ENCODE data around the gene ANXA3.

The ANXA3 gene

GRCh38 chr4:78613522-78614321 lies 62.2 kb downstream of the ANXA3 start:
- DNase-seq, result no peak

GRCh38 chr4:78616046-78616498 lies 64.5 kb downstream of the ANXA3 start:
- DNase-seq, result no peak

GRCh38 chr4:78618436-78618835 lies 66.9 kb downstream of the ANXA3 start:
- no peak for DNase-seq

- no peak for DNase-seq
Measured at GRCh38 chr4:78621395-78621794, 69.8 kb downstream of the ANXA3 start.

GRCh38 chr4:78622253-78622979 lies 70.8 kb downstream of the ANXA3 start:
- no peak for DNase-seq

DNA sequence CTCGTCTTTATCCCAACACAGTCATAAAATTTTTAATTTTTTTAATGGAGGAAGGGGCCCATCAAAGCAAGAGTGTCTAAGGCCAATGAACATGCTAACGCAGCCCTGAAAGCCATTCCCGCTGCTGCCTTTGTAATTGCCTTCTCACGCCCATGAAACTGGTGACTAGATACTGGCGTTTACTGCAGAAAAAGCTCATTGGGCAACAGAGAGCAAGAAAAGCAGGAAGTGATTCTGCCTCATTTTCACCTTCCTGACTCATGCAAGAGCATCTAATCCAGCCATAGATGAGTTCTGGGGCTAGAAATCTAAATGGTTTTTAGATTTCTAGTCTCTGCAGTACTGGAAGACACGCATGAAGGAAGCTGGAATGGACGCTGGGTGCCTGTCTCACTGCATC lies 72.5 kb downstream of the ANXA3 start:
- no peak for DNase-seq

- no peak for DNase-seq
Measured at GRCh38 chr4:78625073-78625472, 73.5 kb downstream of the ANXA3 start.

GRCh38 chr4:78627046-78627965 lies 75.7 kb downstream of the ANXA3 start:
- no peak for DNase-seq

DNA sequence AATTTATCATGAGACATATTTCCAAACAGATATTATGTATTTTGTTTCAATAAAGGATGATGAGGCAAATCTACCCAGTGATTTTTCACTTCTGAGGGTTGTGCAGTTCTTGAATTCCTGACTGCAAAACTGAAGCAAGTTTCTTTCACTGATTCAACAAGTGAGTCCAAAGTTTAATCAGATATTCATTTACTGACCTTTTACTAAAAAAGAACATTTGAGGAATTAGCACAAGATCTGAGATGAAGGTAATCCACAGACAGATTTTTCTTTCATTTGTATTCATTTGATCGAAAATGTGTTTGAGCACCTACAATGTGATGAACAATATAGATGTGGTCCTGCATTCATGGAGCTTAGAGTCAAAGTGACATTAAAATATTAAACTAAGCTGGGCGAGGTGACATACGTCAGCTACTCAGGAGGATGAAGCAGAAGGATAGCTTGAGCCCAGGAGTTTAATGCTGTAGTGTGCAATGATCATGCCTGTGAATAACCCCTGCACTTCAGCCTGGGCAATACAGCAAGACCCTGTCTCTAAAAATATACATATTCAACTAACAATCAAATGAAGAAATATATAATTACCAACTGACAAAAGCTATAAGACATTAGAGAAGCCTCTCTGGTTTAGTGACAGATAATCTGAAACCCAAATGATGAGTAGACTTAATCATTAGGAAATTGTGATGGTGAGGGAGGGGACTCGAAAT lies 76.6 kb downstream of the ANXA3 start:
- DNase-seq, result no peak

GRCh38 chr4:78629991-78630541 lies 78.5 kb downstream of the ANXA3 start:
- DNase-seq, result no peak

DNA sequence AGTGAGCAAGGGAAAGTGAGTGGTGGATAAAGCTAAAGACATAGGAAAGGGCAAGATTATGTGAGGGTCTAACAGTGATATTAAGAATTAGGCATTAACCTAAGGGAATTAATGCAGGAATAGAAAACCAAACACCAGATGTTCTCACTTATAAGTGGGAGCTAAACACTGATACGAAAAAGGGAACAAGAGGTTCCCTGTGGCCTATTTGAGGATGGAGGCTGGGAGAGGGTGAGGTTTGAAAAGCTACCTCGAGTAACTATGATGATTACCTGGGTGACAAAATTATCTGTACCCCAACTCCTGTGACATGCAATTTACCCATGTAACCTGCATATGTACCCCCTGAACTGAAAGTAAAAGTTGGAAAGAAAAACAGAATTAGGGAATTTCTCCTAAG lies 79.0 kb downstream of the ANXA3 start:
- no peak for DNase-seq

DNA sequence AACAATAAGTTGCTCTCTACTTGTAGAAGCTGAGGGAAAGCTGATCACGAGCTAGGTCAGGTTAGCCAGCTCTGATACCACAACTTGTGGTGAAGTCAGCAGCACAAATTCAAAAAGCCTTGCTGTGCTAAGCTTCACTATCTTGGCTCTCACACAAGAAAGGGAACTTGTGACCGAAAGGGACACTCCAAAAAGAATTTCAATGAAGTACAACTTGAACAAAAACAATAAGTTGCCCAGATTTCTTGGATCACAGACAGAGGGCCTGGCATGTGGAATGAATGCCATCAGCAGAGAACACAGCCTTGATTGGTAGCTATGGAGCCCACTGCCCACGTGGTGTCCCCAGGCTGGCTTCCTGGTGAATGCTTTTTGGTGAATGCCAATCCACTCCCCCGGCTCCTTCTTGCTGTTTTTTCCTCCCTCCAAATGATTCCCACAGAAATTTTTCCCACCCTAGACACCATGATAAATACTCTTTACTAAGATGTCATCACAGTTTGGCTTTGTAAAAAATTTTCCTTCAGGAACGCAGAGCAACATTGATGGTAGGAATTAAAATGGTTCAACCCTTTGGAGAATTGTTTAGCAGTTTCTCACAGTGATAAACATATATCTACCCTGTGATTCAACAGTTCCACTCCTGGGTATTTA lies 82.6 kb downstream of the ANXA3 start:
- DNase-seq, result no peak

GRCh38 chr4:78638337-78639172 lies 87.0 kb downstream of the ANXA3 start:
- DNase-seq, result no peak

DNA sequence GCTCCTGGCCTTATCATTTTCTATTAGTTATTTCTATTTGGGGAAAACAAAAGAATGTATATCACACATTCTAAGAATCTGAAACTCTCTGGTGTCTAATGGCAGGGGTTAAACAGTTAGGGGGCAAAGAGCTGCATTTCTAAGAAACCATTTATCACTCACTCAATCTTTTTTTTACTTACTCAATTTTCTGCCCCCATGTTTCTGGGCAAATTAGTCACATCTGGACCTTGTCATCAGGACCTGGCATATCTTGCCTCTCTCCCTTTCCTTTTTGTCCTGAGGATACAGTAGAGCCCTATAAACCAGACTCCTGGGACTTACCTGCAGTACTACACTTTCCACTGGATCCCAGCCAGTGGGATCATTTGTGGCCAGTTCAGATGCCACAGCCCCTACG lies 89.1 kb downstream of the ANXA3 start:
- no peak for DNase-seq

- DNase-seq, result no peak
Measured at GRCh38 chr4:78642934-78643333, 91.4 kb downstream of the ANXA3 start.

GRCh38 chr4:78644063-78644691 lies 92.6 kb downstream of the ANXA3 start:
- DNase-seq, result no peak

GRCh38 chr4:78644744-78645330 lies 93.3 kb downstream of the ANXA3 start:
- DNase-seq, result peak; percentile 11

- no peak for DNase-seq
Measured at GRCh38 chr4:78645853-78646757, 94.5 kb downstream of the ANXA3 start.

GRCh38 chr4:78647272-78647671 lies 95.7 kb downstream of the ANXA3 start:
- DNase-seq, result no peak

All from effector CD4-positive, alpha-beta T cell (primary cell).